ENCODE results near the gene NFIB. TPM values are rescaled to one million over a fixed set of nuclear protein-coding genes. Genes with fewer than 3 reads are reported as not detected.

NFIB gene
- total RNA-seq, 1 donor from 2014 or later, result not detected

DNA sequence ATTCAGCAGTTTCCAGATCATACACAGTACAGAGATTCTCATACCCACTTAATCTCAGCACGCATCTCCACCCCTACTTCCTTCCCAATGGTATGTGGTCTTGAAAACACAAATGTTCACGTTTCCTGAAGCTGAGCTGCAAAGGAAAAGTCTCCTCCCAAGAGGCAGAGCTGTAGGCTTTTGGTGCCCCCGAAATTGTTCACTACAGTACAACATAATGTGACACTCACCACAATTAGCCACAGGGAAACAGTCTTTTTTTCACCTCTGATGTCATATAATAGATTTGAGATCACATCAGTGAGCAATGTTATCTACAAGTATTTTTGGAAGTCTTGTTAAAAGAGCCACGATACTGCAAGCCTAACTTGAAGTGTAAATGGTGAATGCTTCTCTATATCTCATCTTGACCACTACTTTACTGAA is 40.2 kb downstream of the NFIB start:
- no peak for DNase-seq (ENCODE audit: low spot score)
- peaks cover 6% of the 10 kb centered on the region for H3K4me1 Mint-ChIP-seq (ENCODE audit: low read depth)
- H3K4me3 Mint-ChIP-seq (ENCODE audit: low read depth), result no peak overlapping the region
- no peak overlapping the region for H3K27ac Mint-ChIP-seq
- H3K27me3 Mint-ChIP-seq (ENCODE audit: low read depth), result peaks cover 13% of the 10 kb centered on the region
- H3K36me3 Mint-ChIP-seq (ENCODE audit: low read depth), result no peaks in the 10 kb centered on the region
- intact Hi-C loops (cut with micrococcal nuclease), result no loop called here
- H3K9me3 Mint-ChIP-seq, result no peaks in the 10 kb centered on the region

DNA sequence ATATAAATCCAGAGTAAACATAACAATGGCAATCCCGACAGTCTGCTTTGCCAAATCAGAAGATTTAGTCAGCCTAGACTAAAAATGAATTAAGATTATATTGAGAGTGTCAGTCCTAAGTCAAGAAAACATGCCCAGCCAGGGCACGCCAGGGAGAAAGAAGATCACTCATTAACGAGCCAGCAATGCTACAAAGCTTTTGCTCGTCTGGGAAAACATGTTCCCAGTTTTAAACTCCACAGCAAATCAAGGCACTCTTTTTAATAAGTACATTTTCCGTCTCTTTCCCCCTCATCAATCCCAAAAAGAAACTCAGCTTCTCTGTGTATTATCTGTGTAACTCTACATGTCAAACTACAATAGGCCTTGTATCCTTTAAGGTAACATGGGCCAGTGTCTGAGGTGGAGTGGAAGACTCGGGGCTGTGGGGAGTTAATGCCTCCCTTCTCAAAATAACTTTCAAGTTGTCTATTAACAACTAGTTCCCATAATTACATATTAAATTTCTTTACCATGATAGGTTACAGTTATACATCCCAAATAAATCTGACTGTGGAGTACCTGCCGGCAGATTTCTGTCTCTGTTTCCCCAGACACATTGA is 40.9 kb downstream of the NFIB start:
- no peak overlapping the region for H3K4me3 Mint-ChIP-seq (ENCODE audit: low read depth)
- DNase-seq (ENCODE audit: low spot score), result no peak
- no peak overlapping the region for H3K27ac Mint-ChIP-seq
- no peaks in the 10 kb centered on the region for H3K9me3 Mint-ChIP-seq
- no peaks in the 10 kb centered on the region for H3K36me3 Mint-ChIP-seq (ENCODE audit: low read depth)
- intact Hi-C loops (cut with micrococcal nuclease), result no loop called here
- peaks cover 6% of the 10 kb centered on the region for H3K4me1 Mint-ChIP-seq (ENCODE audit: low read depth)
- peaks cover 13% of the 10 kb centered on the region for H3K27me3 Mint-ChIP-seq (ENCODE audit: low read depth)

DNA sequence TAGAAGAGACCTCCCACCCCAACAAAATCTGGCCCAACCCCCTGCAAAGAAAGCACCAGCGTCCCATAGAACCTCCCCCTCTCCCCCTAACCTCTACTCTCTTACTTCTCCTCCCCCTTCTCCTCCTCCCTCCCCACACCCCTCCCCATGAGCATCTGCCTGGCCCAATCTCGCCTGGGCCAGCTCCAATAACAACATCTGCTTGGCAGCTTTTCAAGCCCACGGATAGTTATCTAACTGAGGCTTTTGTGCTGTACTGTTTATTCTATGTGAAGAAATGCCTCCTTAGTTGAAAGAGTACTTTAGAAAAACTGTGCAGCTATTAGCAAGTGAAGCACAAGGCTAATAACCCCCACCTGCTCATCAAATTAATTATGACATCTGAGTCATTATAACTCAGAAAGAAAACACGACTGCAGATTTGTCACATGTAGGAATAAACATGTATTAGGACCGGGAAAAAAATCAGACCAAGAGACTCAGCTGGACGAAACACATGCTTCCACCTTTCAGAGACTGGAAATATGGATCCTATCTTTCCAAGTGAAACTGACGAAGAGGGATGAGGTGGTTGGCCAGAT is 42.8 kb downstream of the NFIB start:
- no peak for DNase-seq (ENCODE audit: low spot score)
- no peaks in the 10 kb centered on the region for H3K36me3 Mint-ChIP-seq (ENCODE audit: low read depth)
- peaks cover 13% of the 10 kb centered on the region for H3K27me3 Mint-ChIP-seq (ENCODE audit: low read depth)
- H3K27ac Mint-ChIP-seq, result no peak overlapping the region
- H3K9me3 Mint-ChIP-seq, result no peaks in the 10 kb centered on the region
- intact Hi-C loops (cut with micrococcal nuclease), result no loop called here
- H3K4me1 Mint-ChIP-seq (ENCODE audit: low read depth), result peaks cover 6% of the 10 kb centered on the region
- H3K4me3 Mint-ChIP-seq (ENCODE audit: low read depth), result no peak overlapping the region

DNA sequence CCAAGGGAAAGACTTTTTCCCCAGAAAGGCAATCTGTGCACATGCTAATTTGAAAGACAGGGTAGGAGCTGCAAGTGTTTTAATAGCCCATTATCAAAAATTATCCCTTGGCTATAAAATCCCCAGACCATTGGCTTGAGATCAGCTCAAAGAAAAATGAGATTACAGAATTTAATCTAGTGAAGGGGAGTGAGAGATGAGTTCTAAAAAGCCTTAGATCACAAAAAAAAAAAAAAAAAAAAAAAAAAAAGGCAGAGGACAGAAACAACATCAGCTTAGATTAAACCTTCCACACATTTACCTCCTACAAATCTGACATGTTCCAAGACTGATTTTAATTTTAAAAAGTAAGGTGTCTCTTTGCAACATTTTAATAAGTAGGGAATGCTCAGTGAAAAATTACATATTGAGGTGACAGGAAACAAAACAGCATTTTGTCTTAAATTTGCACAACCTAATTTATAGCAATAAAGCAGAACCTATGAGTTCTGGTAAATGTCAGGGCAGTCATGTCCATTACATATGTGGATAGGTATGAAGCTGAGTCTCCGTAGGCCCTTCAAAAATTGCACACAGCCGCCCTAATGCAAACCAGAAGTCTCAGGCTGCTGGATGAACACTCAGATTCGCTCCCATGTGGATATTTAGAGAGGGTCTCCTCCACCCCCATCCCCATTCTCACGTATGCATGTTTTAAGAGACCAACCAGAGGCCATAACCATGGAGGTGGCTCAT is 43.4 kb downstream of the NFIB start:
- Mint-ChIP-seq H3K4me3 (ENCODE audit: low read depth) (no peak overlapping the region), H3K27me3 (ENCODE audit: low read depth) (peaks cover 10% of the 10 kb centered on the region), H3K9me3 (no peaks in the 10 kb centered on the region), H3K4me1 (ENCODE audit: low read depth) (peaks cover 6% of the 10 kb centered on the region), H3K27ac (no peak overlapping the region), H3K36me3 (ENCODE audit: low read depth) (no peaks in the 10 kb centered on the region)
- intact Hi-C loops (cut with micrococcal nuclease), result no loop called here
- no peak for DNase-seq (ENCODE audit: low spot score)

DNA sequence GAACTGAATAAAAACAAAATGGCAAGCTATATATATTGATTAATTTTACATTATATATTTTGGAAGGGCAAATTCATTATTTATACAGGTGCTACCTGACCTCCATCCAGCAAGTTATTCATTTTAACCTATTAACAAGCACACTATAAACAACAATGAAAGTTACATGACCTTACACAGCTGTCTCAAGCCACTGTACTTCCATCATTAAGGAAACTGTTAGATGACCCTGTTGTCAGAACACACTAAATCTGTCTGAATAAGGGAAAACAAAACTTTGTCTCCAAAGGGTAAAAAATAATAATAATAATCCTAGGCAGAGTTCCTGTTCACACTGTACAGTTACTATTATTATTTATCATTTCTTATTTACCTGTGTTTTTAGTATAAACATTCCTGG is 44.0 kb downstream of the NFIB start:
- Mint-ChIP-seq H3K4me1 (ENCODE audit: low read depth) (peaks cover 6% of the 10 kb centered on the region), H3K36me3 (ENCODE audit: low read depth) (no peaks in the 10 kb centered on the region)

DNA sequence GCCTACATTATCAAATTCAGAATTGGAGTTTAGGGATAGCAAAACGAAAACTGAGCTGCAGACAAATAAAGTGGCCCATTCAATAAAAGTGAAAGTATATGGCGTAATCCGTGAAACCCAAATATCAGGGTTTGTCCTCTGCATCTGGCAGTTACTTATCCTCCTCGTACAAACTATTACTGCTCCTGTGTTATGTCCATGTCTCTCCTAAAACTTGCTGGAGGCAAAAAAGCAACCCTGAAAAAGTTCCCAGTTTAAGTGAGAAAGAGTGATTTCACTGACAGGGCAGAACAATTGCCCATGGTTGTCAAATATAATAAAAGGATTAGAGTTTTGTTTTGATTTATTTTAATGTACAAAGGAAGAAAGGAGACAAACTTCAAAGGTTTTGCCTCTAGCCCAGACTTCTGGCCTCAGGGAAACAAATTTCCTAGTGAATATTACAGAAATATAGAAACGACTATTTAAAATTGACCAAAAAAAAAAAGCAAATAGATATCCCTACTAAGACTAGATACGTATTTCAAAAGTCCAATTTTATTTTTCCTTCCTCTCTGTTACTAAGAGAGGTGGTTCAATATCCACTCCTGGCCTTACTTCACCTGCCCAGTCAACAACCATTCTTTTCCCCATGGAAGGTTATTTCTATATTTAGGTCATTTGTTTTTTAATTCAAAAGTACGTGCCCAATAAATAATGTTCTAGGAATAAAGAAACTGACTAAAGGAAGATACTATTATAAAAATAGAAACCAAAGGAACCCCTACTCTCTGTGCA is 50.0 kb downstream of the NFIB start:
- Mint-ChIP-seq H3K27me3 (ENCODE audit: low read depth) (no peaks in the 10 kb centered on the region), H3K4me3 (ENCODE audit: low read depth) (no peak overlapping the region), H3K27ac (no peak overlapping the region)

More for the DNA sequence above, 44.0 kb downstream of the NFIB start:
- Mint-ChIP-seq H3K9me3 (no peaks in the 10 kb centered on the region), H3K4me3 (ENCODE audit: low read depth) (no peak overlapping the region), H3K27ac (no peak overlapping the region), H3K27me3 (ENCODE audit: low read depth) (peaks cover 10% of the 10 kb centered on the region)
- no peak for DNase-seq (ENCODE audit: low spot score)
- intact Hi-C loops (cut with micrococcal nuclease), result no loop called here

DNA sequence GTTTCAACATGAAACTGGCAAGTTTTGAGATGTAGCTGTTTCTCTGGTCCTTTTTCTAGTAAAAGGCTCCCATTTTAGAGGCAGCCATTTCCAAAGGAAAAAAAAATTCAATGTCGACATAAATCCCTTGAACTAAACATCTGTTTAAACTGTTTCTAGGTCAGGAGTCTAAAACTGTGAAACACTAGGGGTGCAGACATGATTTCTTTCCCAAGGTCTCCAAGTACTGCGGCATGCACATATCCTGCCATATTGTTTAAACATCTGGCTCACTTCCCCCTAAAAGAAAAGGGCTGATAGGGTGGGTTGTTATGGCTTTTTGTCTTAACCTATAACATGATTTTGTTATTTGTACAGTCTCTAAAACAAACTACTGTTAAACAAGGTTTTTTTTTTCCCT is 51.1 kb downstream of the NFIB start:
- H3K27me3 Mint-ChIP-seq (ENCODE audit: low read depth), result no peaks in the 10 kb centered on the region
- no peak overlapping the region for H3K4me3 Mint-ChIP-seq (ENCODE audit: low read depth)
- H3K4me1 Mint-ChIP-seq (ENCODE audit: low read depth), result no peaks in the 10 kb centered on the region
- DNase-seq (ENCODE audit: low spot score), result no peak
- intact Hi-C loops (cut with micrococcal nuclease), result no loop called here
- H3K36me3 Mint-ChIP-seq (ENCODE audit: low read depth), result no peaks in the 10 kb centered on the region
- H3K27ac Mint-ChIP-seq, result no peak overlapping the region
- H3K9me3 Mint-ChIP-seq, result no peaks in the 10 kb centered on the region

More for the DNA sequence above, 50.0 kb downstream of the NFIB start:
- no peaks in the 10 kb centered on the region for H3K9me3 Mint-ChIP-seq
- no peaks in the 10 kb centered on the region for H3K4me1 Mint-ChIP-seq (ENCODE audit: low read depth)
- DNase-seq (ENCODE audit: low spot score), result no peak
- intact Hi-C loops (cut with micrococcal nuclease), result no loop called here
- no peaks in the 10 kb centered on the region for H3K36me3 Mint-ChIP-seq (ENCODE audit: low read depth)

DNA sequence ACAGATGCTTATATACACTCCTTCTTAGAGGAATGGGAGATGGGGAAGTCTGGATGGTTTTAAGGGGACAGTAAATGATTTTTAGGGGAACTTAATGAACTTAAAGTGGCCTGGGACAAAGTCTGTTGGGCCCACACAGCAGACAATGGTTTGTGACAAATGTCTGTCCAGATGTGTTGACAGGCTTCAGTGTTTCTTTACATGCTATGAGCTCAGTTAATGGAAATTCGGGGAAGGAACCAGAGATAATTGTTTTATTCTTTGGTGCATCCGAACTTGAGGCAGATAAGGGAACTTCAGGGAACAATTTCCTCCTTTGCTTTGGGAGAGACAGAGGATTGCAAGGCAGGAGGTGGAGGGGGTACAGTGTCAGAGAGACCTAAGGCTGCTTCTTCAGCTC is 52.3 kb downstream of the NFIB start:
- intact Hi-C loops (cut with micrococcal nuclease), result no loop called here
- no peak for DNase-seq (ENCODE audit: low spot score)
- no peaks in the 10 kb centered on the region for H3K27me3 Mint-ChIP-seq (ENCODE audit: low read depth)
- H3K9me3 Mint-ChIP-seq, result no peaks in the 10 kb centered on the region
- H3K4me1 Mint-ChIP-seq (ENCODE audit: low read depth), result no peaks in the 10 kb centered on the region
- no peaks in the 10 kb centered on the region for H3K36me3 Mint-ChIP-seq (ENCODE audit: low read depth)
- no peak overlapping the region for H3K4me3 Mint-ChIP-seq (ENCODE audit: low read depth)
- no peak overlapping the region for H3K27ac Mint-ChIP-seq

DNA sequence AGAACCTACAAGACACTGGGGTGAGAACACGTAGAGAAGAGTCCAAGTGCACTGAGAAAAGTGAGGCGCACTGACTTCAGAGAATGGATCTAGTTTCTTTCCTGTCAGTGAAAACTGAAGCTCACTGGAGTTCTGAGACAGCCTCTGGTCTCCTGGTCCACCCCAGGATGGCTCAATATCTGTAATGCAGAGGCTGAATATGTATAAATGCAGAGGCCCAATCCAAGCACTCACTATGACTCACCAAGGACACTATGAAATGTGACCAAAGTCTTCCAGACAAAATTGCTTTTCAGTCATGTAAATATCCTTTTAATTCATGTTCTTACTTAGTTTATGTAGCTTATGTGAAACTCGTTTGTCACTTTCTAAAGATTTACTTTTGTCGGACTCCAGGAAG is 53.8 kb downstream of the NFIB start:
- Mint-ChIP-seq H3K4me1 (ENCODE audit: low read depth) (no peaks in the 10 kb centered on the region), H3K27ac (no peak overlapping the region), H3K36me3 (ENCODE audit: low read depth) (no peaks in the 10 kb centered on the region), H3K4me3 (ENCODE audit: low read depth) (no peak overlapping the region), H3K9me3 (no peaks in the 10 kb centered on the region), H3K27me3 (ENCODE audit: low read depth) (no peaks in the 10 kb centered on the region)
- intact Hi-C loops (cut with micrococcal nuclease), result no loop called here
- no peak for DNase-seq (ENCODE audit: low spot score)

DNA sequence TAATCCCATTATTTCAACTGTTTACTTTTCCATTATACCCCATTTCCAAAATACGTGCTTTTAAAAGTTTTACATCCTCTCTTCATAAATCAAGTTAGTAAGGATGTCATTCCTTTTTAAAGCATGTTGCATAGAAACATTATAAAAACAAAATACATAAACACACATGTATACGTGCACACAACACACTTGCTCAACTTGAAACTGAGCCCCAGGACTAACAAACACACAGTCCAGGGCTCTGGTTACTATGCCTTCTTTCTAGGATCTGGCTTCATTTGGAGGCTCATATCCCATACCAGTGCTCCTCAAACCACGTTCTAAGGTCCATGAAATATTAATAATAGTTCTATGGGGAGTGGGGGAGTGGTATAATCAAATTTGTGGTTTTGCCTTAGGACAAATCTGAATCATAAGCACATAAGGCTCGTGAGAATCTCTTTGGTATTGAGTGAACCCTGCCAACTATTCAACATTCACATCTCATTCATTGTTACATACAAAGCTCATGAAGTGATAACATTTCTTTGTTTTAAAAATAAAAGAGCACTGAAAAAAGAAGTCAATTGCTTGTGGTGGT is 55.2 kb downstream of the NFIB start:
- no peaks in the 10 kb centered on the region for H3K9me3 Mint-ChIP-seq
- H3K27ac Mint-ChIP-seq, result no peak overlapping the region
- no peaks in the 10 kb centered on the region for H3K27me3 Mint-ChIP-seq (ENCODE audit: low read depth)
- H3K4me3 Mint-ChIP-seq (ENCODE audit: low read depth), result no peak overlapping the region
- intact Hi-C loops (cut with micrococcal nuclease), result no loop called here
- H3K36me3 Mint-ChIP-seq (ENCODE audit: low read depth), result no peaks in the 10 kb centered on the region
- no peak for DNase-seq (ENCODE audit: low spot score)
- no peaks in the 10 kb centered on the region for H3K4me1 Mint-ChIP-seq (ENCODE audit: low read depth)

DNA sequence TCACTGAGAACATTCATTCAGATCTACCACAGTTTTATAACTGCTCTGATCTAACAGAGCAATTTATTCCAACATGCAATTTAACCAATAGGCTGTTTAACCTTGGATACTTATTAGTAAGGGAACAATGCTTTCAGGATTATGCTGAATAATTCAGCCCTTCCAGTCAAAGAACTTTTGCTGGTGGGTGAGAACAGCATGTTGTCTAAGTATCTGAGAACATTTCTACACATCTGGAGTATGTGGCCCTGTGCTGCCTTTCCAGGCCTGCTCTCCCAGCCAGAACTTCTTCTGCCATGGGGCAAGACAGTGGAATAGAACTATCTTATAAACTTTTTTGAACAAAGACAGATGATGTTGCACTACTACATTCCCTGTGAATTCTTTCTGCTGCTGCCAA is 55.8 kb downstream of the NFIB start:
- intact Hi-C loops (cut with micrococcal nuclease), result no loop called here
- DNase-seq (ENCODE audit: low spot score), result no peak
- Mint-ChIP-seq H3K9me3 (no peaks in the 10 kb centered on the region), H3K4me3 (ENCODE audit: low read depth) (no peak overlapping the region), H3K4me1 (ENCODE audit: low read depth) (no peaks in the 10 kb centered on the region), H3K36me3 (ENCODE audit: low read depth) (no peaks in the 10 kb centered on the region), H3K27me3 (ENCODE audit: low read depth) (no peaks in the 10 kb centered on the region), H3K27ac (no peak overlapping the region)

DNA sequence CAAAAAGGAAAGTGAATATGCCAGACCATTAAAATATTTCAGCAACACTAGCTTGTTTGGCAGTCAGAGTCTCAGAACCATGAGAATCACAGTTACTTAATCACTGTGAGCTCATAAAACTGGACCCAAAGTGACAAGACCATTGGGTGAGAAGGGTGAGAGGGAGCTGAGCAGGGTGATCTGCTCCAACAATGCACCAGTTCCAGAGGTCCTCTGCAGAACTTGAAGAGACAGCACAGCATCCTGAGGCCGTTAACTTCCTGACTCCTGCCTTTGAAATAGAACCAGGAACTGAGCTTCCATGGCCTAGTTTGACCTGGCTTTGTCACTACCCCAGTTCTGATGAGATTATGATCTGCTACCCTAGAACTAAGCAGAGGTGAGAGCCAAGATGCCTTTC is 57.4 kb downstream of the NFIB start:
- H3K27ac Mint-ChIP-seq, result no peak overlapping the region
- no peaks in the 10 kb centered on the region for H3K27me3 Mint-ChIP-seq (ENCODE audit: low read depth)
- H3K9me3 Mint-ChIP-seq, result no peaks in the 10 kb centered on the region
- intact Hi-C loops (cut with micrococcal nuclease), result no loop called here
- no peaks in the 10 kb centered on the region for H3K4me1 Mint-ChIP-seq (ENCODE audit: low read depth)
- H3K4me3 Mint-ChIP-seq (ENCODE audit: low read depth), result no peak overlapping the region
- DNase-seq (ENCODE audit: low spot score), result no peak
- no peaks in the 10 kb centered on the region for H3K36me3 Mint-ChIP-seq (ENCODE audit: low read depth)
